ENCODE measurements around the gene DDIT4L. TPM values are rescaled to one million over a fixed set of nuclear protein-coding genes. Genes with fewer than 3 reads are reported as not detected.
"Not testable (repeated sequence)": the region's sequence is repeated elsewhere in the genome, so short reads cannot be mapped to it uniquely, and the experiment has no call there.

The DDIT4L gene
- total and polyA plus RNA-seq, 2 of the 4 experiments (the other 2 are of a cell fraction) = 3.1 to 3.9 TPM

DNA sequence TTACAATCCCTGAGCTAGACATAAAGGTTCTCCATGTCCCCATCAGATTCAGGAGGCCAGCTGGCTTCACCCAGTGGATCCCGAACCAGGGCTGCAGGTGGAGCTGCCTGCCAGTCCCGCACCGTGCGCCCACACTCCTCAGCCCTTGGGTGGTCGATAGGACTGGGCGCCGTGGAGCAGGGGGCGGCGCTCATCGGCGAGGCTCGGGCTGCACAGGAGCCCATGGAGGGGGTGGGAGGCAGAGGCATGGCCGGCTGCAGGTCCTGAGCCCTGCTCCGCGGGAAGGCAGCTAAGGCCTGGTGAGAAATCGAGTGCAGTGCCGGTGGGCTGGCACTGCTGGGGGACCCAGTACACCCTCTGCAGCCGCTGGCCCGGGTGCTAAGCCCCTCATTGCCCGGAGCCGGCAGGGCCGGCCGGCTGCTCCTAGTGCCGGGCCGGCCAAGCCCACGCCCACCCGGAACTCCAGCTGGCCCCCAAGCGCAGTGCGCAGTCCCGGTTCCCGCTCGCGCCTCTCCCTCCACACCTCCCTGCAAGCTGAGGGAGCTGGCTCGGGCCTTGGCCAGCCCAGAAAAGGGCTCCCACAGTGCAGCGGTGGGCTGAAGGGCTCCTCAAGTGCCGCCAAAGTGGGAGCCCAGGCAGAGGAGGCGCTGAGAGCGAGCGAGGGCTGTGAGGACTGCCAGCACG, 6.3 kb upstream of the DDIT4L start:
- H3K14ac ChIP-seq (replicated peaks; ENCODE audit: low read depth, low read length); H2AFZ ChIP-seq (replicated peaks; ENCODE audit: low read length, poor library complexity); H3K56ac ChIP-seq (ENCODE audit: extremely low read depth, insufficient read depth, low read length); in situ Hi-C loops (cut with MboI; ENCODE audit: low sequenced_read_pairs); H3K18ac ChIP-seq (ENCODE audit: low read depth, low read length); H2BK20ac ChIP-seq (ENCODE audit: low read depth, low read length); H3K4me2 ChIP-seq (ENCODE audit: low read depth, low read length); H3K4me1 ChIP-seq (ENCODE audit: control insufficient read depth, insufficient read depth, low read length); H2AK5ac ChIP-seq (ENCODE audit: low read depth, low read length); H3K4ac ChIP-seq (ENCODE audit: low read depth, low read length); H3K27me3 ChIP-seq (ENCODE audit: control insufficient read depth, insufficient read depth, low read length); dilution Hi-C loops (cut with HindIII; ENCODE audit: low sequenced_read_pairs, unreplicated experiment); H2BK5ac ChIP-seq (ENCODE audit: low read depth, low read length, poor library complexity, severe bottlenecking); H3K9ac ChIP-seq (ENCODE audit: low read depth, low read length); POLR2A ChIA-PET (ENCODE audit: unreplicated experiment); intact Hi-C loops (cut with micrococcal nuclease); H4K91ac ChIP-seq (ENCODE audit: insufficient read depth, low read depth, low read length); H4K5ac ChIP-seq (ENCODE audit: low read depth, low read length); H2BK120ac ChIP-seq (ENCODE audit: low read depth, low read length); H3K23ac ChIP-seq (ENCODE audit: low read depth, low read length); BruUV-seq (replicated peaks); H3K36me3 ChIP-seq (ENCODE audit: control insufficient read depth, insufficient read depth, low read length); CTCF ChIA-PET; H3K9me1 ChIP-seq (ENCODE audit: insufficient read depth, low read length); H3K9me3 ChIP-seq (ENCODE audit: control insufficient read depth, insufficient read depth, low read length); H2AK9ac ChIP-seq (replicated peaks; ENCODE audit: low read depth, low read length, poor library complexity); H3K4me3 ChIP-seq (ENCODE audit: insufficient read depth, low read depth, low read length); H4K8ac ChIP-seq (ENCODE audit: low read depth in 2 of 2, low read length in 2 of 2); H3K27ac ChIP-seq (ENCODE audit: insufficient read depth, low read length); H3K79me1 ChIP-seq (ENCODE audit: low read depth in 1 of 2, low read length in 2 of 2); DNase-seq; H2BK15ac ChIP-seq (ENCODE audit: low read depth, low read length); H4K20me1 ChIP-seq (ENCODE audit: insufficient read depth, low read length); ATAC-seq (ENCODE audit: low read depth): not testable (repeated sequence)
- 80% methylated on average over 2 of the region's 40 CpGs; no CpG with 5 or more reads in 1 of the 2 experiments for WGBS, 2 experiments (ENCODE audit: extremely low coverage in 2 of 2, insufficient read length in 1 of 2)
